Retinal pigment epithelial cell (primary cell): ENCODE results near the gene KLF7.

Experiments
- DNase-seq: peaks from one replicate; pipeline ENCODE4 v3.0.0-alpha.2; 2010; ENCODE audit warnings: low read depth
- H3K4me3 ChIP-seq: 2 replicates; pipeline ENCODE4 v1.5.1; 2011; ENCODE audit warnings: mild to moderate bottlenecking, low read length, control low read depth, moderate library complexity
- CTCF ChIP-seq: conservative IDR thresholded peaks from 2 replicates; pipeline ENCODE4 v1.5.1; 2011; ENCODE audit warnings: low read depth, low read length, control low read depth, inconsistent platforms

The KLF7 gene

DNA sequence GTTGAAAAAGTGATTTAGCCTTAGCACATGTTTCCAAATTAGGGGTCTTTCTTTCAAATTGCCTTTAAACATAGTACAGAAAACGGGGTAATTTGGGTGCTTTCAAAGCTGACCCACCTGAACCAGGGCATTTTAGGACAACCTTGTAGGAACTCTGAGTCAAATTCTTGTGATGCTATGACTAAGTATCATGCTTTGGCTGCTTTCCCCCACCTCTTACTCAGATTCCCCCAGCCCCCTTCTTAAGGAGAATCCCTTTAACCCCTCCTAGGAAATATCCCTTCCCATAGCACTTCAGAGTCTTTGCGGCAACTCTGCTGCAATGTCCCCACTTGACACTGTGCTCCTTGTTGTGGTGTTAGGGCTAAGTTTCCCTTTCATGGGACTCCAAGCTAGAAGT is 18.6 kb upstream of the KLF7 start:
- H3K4me3 ChIP-seq: no peak overlapping the region
- DNase-seq: no peak
- TF ChIP-seq CTCF: no peak

DNA sequence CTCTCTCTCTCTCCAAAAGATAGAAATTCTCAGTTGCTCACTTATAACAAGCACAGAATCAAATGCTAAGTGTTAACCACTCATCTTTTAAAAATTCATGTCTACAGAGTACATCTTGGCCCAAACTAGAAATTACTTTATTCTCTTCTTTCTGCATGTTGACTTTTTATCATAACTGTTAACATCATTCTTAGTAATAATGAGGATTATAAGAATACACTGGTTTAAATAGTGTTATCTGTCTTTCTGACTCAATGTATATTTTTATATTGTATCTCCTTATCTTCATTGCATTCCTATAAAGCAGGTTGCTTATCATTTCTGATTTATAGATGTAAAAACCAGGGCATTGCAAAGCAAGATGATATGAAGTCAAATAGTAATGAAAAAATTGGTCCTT is 17.8 kb upstream of the KLF7 start:
- no peak for TF ChIP-seq CTCF
- H3K4me3 ChIP-seq: no peak overlapping the region
- DNase-seq: no peak

- TF ChIP-seq CTCF: no peak
- no peak overlapping the region for H3K4me3 ChIP-seq
- DNase-seq: no peak
Observed at GRCh38 chr2:207182911-207183310, 17.2 kb upstream of the KLF7 start.

- no peak for TF ChIP-seq CTCF
- H3K4me3 ChIP-seq: no peak overlapping the region
- DNase-seq: no peak
Observed at GRCh38 chr2:207181526-207182274, 16.0 kb upstream of the KLF7 start.

GRCh38 chr2:207180741-207181140 is 15.0 kb upstream of the KLF7 start:
- no peak overlapping the region for H3K4me3 ChIP-seq
- no peak for DNase-seq
- TF ChIP-seq CTCF: no peak

DNA sequence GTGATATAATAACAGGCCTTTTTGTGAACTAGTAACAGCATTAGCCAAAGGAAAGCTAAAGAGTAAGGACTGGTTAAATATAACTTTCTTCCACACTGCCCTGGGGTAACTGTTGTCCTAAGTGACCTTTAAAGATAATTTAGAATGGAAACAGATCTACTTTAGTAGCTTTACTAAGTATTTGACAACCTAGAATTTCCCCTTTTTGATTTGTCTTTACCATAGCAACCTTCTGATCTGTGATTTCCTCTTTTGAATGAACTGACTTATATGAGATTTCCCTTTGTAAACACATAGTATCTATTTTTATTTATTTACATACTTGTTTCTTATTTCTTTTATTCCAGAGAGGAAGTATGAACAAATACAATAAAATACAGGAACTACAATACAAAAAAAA is 10.5 kb upstream of the KLF7 start:
- DNase-seq: no peak
- TF ChIP-seq CTCF: no peak
- no peak overlapping the region for H3K4me3 ChIP-seq

DNA sequence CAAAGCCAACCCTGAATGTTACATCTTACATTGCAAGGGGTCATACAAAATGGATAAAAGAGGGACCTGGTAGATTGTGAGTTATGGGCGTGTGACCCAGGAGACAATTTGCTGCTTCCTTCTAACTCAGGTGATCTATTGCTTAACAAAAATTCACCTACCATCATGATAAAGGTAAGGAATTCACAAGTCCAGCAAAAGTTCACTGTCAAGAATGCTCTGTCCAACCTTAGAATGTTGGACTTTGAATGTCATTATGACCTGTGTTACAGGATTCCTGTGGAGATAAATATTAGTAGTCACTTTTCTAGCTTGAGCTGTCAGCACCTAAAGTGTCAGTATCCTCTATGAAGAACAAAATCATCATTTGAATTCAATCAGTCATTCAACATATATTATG is 7.9 kb upstream of the KLF7 start:
- H3K4me3 ChIP-seq: no peak overlapping the region
- TF ChIP-seq CTCF: no peak
- DNase-seq: no peak
